Left lung (tissue), 10 donors: Measurements from ENCODE around the gene ZRANB2. TPM values are rescaled to one million over a fixed set of nuclear protein-coding genes. Genes with fewer than 3 reads are reported as not detected.

Source experiments
- ATAC-seq: fragments of 200-7000 bp; cut with Tn5 transposase; one replicate; pipeline ENCODE4 v1.9.1; 2020; ENCODE audit warnings: moderate library complexity
- DNase-seq, 4 donors: peaks; one replicate each; pipeline ENCODE4 v3.0.0-alpha.2; 2013 to 2020
- H3K27ac ChIP-seq, 2 donors: fragments of 200-600 bp; sonication (generic) in 1 of 2; one replicate each; pipeline versions ENCODE4 v1.5.0 to v1.8.0; 2020 to 2021
- H3K27me3 ChIP-seq, 2 donors: fragments of 200-600 bp; sonication (generic) in 1 of 2; one replicate each; pipeline versions ENCODE4 v1.5.0 to v1.8.0; 2020 to 2021
- H3K36me3 ChIP-seq, 2 donors: fragments of 200-600 bp; sonication (generic) in 1 of 2; one replicate each; pipeline versions ENCODE4 v1.5.0 to v1.8.0; 2020 to 2021
- H3K4me1 ChIP-seq, 2 donors: fragments of 200-600 bp; one replicate each; pipeline ENCODE4 v1.8.0; 2021
- H3K4me3 ChIP-seq, 2 donors: fragments of 200-600 bp; sonication (generic) in 1 of 2; one replicate each; pipeline versions ENCODE4 v1.5.0 to v1.8.0; 2020 to 2021; ENCODE audit warnings: mild to moderate bottlenecking in 1 of 2
- H3K9me3 ChIP-seq, 2 donors: fragments of 200-600 bp; sonication (generic) in 1 of 2; one replicate each; pipeline versions ENCODE4 v1.5.0 to v1.8.0; 2020 to 2021
- intact Hi-C, 2 donors: fragments of 100-400 bp; cut with DNase I; formaldehyde crosslinking; loops; one replicate each; pipeline versions ENCODE4 v1.11.2 to v1.14.2; 2022
- polyA plus RNA-seq, 6 donors: library from polyadenylated mRNA; unstranded; fragments of 120-200 nt; gene quantifications; one replicate each; pipeline ENCODE4 v1.2.1, GENCODE V29; 2013; ENCODE audit not compliant: insufficient read length in 6 of 6
- total RNA-seq, 2 donors: library from RNA; stranded (reverse); fragmentation: NEBNext Ultra II Directional; extraction: Animal tissue kit (Norgen Biotek cat#: 25700); gene quantifications; one replicate each; pipeline ENCODE4 v1.2.1, GENCODE V29; 2021
- TF ChIP-seq, protein P1 (sequence below), 2 donors: fragments of 200-600 bp; sonication (generic) in 1 of 2; IDR thresholded peaks; one replicate each; pipeline versions ENCODE4 v1.5.0 to v1.8.0; 2021; ENCODE audit warnings: antibody characterized with exemption in 2 of 2
- donor health status: DM: no; HTN: yes; CAD: no.
- donor health status: DM: no; HTN: no; CAD: no.

ZRANB2 gene
- total and polyA plus RNA-seq, 8 donors: 69.8 to 244 (median 229) TPM

DNA sequence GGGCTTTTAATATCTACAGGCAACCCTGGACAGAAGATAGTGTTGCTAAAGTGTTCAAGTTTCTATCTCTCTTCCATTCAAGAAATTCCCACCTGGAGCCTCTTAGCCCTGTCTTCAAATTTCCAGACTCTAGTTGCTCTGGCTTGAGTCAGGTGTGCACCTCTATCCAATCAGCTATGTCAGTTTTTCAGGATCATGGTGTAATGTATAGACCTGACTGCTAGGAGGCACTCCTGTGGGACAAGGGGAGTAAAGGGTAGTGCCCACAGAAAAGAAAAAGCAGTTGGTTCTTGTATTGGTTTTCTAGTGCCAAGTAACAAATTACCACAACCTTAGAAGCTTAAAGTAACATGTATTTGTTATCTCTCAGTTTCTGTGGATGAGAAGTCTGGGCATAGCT, 6.2 kb upstream of the ZRANB2 start:
- Histone ChIP-seq H3K27ac (no peak overlapping the region), H3K4me1 (peaks cover 0 to 7% of the 10 kb centered on the region in 2 donors), H3K27me3 (peaks cover 0 to 12% of the 10 kb centered on the region in 2 donors), H3K9me3 (no peaks in the 10 kb centered on the region), H3K4me3 (no peak overlapping the region), H3K36me3 (no peaks in the 10 kb centered on the region)
- no peak for ATAC-seq
- no peak for DNase-seq
- TF ChIP-seq, protein P1, sequence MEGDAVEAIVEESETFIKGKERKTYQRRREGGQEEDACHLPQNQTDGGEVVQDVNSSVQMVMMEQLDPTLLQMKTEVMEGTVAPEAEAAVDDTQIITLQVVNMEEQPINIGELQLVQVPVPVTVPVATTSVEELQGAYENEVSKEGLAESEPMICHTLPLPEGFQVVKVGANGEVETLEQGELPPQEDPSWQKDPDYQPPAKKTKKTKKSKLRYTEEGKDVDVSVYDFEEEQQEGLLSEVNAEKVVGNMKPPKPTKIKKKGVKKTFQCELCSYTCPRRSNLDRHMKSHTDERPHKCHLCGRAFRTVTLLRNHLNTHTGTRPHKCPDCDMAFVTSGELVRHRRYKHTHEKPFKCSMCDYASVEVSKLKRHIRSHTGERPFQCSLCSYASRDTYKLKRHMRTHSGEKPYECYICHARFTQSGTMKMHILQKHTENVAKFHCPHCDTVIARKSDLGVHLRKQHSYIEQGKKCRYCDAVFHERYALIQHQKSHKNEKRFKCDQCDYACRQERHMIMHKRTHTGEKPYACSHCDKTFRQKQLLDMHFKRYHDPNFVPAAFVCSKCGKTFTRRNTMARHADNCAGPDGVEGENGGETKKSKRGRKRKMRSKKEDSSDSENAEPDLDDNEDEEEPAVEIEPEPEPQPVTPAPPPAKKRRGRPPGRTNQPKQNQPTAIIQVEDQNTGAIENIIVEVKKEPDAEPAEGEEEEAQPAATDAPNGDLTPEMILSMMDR (IDR thresholded peaks at IDR 0.05): no peak
- intact Hi-C loops: no loop called here

GRCh38 chr1:71086331-71086730, 5.5 kb upstream of the ZRANB2 start:
- no peaks in the 10 kb centered on the region for H3K9me3 ChIP-seq
- no peak for DNase-seq
- H3K4me1 ChIP-seq: peaks cover 4 to 7% of the 10 kb centered on the region in 2 donors
- no peak overlapping the region for H3K27ac ChIP-seq
- H3K36me3 ChIP-seq: no peaks in the 10 kb centered on the region
- TF ChIP-seq, protein P1 (IDR thresholded peaks at IDR 0.05): no peak
- no peak overlapping the region for H3K4me3 ChIP-seq
- intact Hi-C loops: no loop called here
- no peak for ATAC-seq
- H3K27me3 ChIP-seq: peaks cover 0 to 12% of the 10 kb centered on the region in 2 donors

- ATAC-seq: no peak
- H3K9me3 ChIP-seq: no peaks in the 10 kb centered on the region
- no peak for DNase-seq
- intact Hi-C loops: no loop called here
- no peak overlapping the region for H3K27ac ChIP-seq
- H3K36me3 ChIP-seq: peaks cover 0 to 5% of the 10 kb centered on the region in 2 donors
- TF ChIP-seq, protein P1 (IDR thresholded peaks at IDR 0.05): no peak
- no peak overlapping the region for H3K4me3 ChIP-seq
- H3K4me1 ChIP-seq: peaks cover 0 to 24% of the 10 kb centered on the region in 2 donors
- H3K27me3 ChIP-seq: peaks cover 0 to 12% of the 10 kb centered on the region in 2 donors
These were observed 2.4 kb upstream of the ZRANB2 start for GRCh38 chr1:71083271-71083670.

- intact Hi-C loops: no loop called here
- peaks cover 0 to 12% of the 10 kb centered on the region in 2 donors for H3K27me3 ChIP-seq
- TF ChIP-seq, protein P1 (IDR thresholded peaks at IDR 0.05): no peak
- DNase-seq (peak in 1 of 4 donors; percentile 47), ATAC-seq (no peak)
- H3K4me3 ChIP-seq: peak overlapping the region; percentile 57 to 88
- peaks cover 0 to 21% of the 10 kb centered on the region in 2 donors for H3K36me3 ChIP-seq
- peaks cover 0 to 37% of the 10 kb centered on the region in 2 donors for H3K4me1 ChIP-seq
- H3K9me3 ChIP-seq: no peaks in the 10 kb centered on the region
- H3K27ac ChIP-seq: peak overlapping the region; percentile 84 to 91
These were observed 854 bp upstream of the ZRANB2 start for GRCh38 chr1:71081697-71082080.

- TF ChIP-seq, protein P1 (IDR thresholded peaks at IDR 0.05): no peak
- intact Hi-C loops: no loop called here
- H3K36me3 ChIP-seq: peaks cover 0 to 35% of the 10 kb centered on the region in 2 donors
- no peaks in the 10 kb centered on the region for H3K9me3 ChIP-seq
- ATAC-seq: peak; percentile 66
- peaks cover 0 to 37% of the 10 kb centered on the region in 2 donors for H3K4me1 ChIP-seq
- DNase-seq: peak in 2 of 4 donors; percentile 18 to 24
- peak overlapping the region; percentile 57 to 88 for H3K4me3 ChIP-seq
- peaks cover 0 to 12% of the 10 kb centered on the region in 2 donors for H3K27me3 ChIP-seq
- peak overlapping the region; percentile 84 to 91 for H3K27ac ChIP-seq
These were observed 551 bp downstream of the ZRANB2 start for GRCh38 chr1:71080230-71080738.
